ENCODE results near the gene METTL8. TPM values are rescaled to one million over a fixed set of nuclear protein-coding genes. Genes with fewer than 3 reads are reported as not detected.

METTL8 gene
- total RNA-seq, 1 experiment from 2014 or later, result 59.1 TPM

DNA sequence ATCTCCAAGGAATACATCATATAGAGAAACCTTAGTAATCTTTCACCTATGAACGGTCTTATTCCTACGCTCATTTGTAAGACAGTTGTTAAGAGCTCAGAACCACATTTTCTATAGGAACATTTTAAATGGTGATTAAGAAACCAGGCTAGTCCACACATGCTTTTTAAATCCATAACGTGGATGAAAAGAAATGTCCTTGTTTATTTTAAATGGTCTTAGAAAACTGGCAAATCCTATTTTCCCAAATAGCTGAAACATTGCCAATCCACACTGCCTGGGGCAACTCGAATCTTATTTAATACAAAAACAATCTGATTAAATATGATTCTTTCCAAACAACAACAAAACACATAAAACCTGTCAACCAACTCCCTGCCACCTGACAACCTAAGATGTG lies 23.7 kb downstream of the METTL8 start:
- no peak overlapping the region for H3K4me3 Mint-ChIP-seq
- H3K4me1 Mint-ChIP-seq, result peaks cover 75% of the 10 kb centered on the region
- no peak for TF ChIP-seq SMAD4 (CRISPR knock-in tag; IDR thresholded peaks at IDR 0.05)
- no peak for TF ChIP-seq CREM (CRISPR knock-in tag; IDR thresholded peaks at IDR 0.05)
- TF ChIP-seq, protein P1, sequence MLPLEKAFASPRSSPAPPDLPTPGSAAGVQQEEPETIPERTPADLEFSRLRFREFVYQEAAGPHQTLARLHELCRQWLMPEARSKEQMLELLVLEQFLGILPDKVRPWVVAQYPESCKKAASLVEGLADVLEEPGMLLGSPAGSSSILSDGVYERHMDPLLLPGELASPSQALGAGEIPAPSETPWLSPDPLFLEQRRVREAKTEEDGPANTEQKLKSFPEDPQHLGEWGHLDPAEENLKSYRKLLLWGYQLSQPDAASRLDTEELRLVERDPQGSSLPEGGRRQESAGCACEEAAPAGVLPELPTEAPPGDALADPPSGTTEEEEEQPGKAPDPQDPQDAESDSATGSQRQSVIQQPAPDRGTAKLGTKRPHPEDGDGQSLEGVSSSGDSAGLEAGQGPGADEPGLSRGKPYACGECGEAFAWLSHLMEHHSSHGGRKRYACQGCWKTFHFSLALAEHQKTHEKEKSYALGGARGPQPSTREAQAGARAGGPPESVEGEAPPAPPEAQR (CRISPR knock-in tag; IDR thresholded peaks at IDR 0.05), result no peak
- TF ChIP-seq, protein P2, sequence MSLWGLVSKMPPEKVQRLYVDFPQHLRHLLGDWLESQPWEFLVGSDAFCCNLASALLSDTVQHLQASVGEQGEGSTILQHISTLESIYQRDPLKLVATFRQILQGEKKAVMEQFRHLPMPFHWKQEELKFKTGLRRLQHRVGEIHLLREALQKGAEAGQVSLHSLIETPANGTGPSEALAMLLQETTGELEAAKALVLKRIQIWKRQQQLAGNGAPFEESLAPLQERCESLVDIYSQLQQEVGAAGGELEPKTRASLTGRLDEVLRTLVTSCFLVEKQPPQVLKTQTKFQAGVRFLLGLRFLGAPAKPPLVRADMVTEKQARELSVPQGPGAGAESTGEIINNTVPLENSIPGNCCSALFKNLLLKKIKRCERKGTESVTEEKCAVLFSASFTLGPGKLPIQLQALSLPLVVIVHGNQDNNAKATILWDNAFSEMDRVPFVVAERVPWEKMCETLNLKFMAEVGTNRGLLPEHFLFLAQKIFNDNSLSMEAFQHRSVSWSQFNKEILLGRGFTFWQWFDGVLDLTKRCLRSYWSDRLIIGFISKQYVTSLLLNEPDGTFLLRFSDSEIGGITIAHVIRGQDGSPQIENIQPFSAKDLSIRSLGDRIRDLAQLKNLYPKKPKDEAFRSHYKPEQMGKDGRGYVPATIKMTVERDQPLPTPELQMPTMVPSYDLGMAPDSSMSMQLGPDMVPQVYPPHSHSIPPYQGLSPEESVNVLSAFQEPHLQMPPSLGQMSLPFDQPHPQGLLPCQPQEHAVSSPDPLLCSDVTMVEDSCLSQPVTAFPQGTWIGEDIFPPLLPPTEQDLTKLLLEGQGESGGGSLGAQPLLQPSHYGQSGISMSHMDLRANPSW (CRISPR knock-in tag; conservative IDR thresholded peaks at IDR 0.05; ENCODE audit: low read depth), result no peak
- TF ChIP-seq ELF4 (CRISPR knock-in tag; IDR thresholded peaks at IDR 0.05; ENCODE audit: low read depth), result no peak
- TF ChIP-seq, protein P3, sequence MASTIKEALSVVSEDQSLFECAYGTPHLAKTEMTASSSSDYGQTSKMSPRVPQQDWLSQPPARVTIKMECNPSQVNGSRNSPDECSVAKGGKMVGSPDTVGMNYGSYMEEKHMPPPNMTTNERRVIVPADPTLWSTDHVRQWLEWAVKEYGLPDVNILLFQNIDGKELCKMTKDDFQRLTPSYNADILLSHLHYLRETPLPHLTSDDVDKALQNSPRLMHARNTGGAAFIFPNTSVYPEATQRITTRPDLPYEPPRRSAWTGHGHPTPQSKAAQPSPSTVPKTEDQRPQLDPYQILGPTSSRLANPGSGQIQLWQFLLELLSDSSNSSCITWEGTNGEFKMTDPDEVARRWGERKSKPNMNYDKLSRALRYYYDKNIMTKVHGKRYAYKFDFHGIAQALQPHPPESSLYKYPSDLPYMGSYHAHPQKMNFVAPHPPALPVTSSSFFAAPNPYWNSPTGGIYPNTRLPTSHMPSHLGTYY (CRISPR knock-in tag; IDR thresholded peaks at IDR 0.05), result no peak
- no peak for TF ChIP-seq OVOL2 (CRISPR knock-in tag; IDR thresholded peaks at IDR 0.05; ENCODE audit: borderline replicate concordance)
- TF ChIP-seq, protein P4, sequence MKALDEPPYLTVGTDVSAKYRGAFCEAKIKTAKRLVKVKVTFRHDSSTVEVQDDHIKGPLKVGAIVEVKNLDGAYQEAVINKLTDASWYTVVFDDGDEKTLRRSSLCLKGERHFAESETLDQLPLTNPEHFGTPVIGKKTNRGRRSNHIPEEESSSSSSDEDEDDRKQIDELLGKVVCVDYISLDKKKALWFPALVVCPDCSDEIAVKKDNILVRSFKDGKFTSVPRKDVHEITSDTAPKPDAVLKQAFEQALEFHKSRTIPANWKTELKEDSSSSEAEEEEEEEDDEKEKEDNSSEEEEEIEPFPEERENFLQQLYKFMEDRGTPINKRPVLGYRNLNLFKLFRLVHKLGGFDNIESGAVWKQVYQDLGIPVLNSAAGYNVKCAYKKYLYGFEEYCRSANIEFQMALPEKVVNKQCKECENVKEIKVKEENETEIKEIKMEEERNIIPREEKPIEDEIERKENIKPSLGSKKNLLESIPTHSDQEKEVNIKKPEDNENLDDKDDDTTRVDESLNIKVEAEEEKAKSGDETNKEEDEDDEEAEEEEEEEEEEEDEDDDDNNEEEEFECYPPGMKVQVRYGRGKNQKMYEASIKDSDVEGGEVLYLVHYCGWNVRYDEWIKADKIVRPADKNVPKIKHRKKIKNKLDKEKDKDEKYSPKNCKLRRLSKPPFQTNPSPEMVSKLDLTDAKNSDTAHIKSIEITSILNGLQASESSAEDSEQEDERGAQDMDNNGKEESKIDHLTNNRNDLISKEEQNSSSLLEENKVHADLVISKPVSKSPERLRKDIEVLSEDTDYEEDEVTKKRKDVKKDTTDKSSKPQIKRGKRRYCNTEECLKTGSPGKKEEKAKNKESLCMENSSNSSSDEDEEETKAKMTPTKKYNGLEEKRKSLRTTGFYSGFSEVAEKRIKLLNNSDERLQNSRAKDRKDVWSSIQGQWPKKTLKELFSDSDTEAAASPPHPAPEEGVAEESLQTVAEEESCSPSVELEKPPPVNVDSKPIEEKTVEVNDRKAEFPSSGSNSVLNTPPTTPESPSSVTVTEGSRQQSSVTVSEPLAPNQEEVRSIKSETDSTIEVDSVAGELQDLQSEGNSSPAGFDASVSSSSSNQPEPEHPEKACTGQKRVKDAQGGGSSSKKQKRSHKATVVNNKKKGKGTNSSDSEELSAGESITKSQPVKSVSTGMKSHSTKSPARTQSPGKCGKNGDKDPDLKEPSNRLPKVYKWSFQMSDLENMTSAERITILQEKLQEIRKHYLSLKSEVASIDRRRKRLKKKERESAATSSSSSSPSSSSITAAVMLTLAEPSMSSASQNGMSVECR (CRISPR knock-in tag; IDR thresholded peaks at IDR 0.05; ENCODE audit: borderline replicate concordance), result no peak
- H3K27me3 Mint-ChIP-seq (ENCODE audit: low read depth), result no peaks in the 10 kb centered on the region
- CTCF ChIA-PET, result interaction anchor here (0.9 to 2.3 kb wide), 4 partner anchors 9 to 323 kb away, joined by 3 to 8 read pairs (median 5); partner anchors contain the start of genes DCAF17 and METTL8
- POLR2A ChIA-PET, result interaction anchor here (1.0 to 1.3 kb wide), 3 partner anchors 24 to 198 kb away, joined by 3 to 5 read pairs (median 3); partner anchors contain the start of genes DCAF17 and METTL8
- peaks cover under 1% of the 10 kb centered on the region; the same call in 1 of the 2 replicates for H3K36me3 Mint-ChIP-seq
- peak overlapping the region; percentile 78 for H3K27ac Mint-ChIP-seq
- DNase-seq (ENCODE audit: low spot score), result no peak
- no peaks in the 10 kb centered on the region for H3K9me3 Mint-ChIP-seq
- no peak for ATAC-seq

DNA sequence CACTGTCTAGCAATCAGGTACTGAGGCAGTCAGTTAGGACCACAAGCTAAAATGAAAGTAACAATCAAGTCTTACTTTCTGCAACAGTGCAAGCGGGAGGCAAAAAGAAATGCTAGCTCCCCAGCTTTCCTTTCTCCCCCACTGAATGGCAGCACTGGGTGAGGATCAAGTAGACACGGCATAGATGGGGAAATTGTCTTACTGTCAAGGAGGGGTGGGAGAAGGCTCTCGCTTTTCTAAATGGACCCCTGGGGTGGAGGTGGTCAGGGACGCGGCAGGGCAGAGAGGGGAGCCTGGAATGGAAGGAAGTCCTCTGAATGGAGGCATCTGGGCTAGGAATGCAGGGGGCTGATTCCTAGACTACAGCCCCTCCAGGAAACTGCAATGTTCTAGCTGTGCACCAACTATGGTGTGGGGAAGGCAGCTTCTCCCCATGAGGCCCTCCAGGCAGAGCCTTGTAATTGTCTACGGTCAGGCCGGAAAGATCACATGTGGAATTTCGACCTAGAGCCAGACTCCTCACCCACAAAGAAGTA lies 24.3 kb downstream of the METTL8 start:
- Mint-ChIP-seq H3K9me3 (no peaks in the 10 kb centered on the region), H3K27me3 (ENCODE audit: low read depth) (no peaks in the 10 kb centered on the region), H3K4me3 (peak overlapping the region; percentile 48), H3K36me3 (peaks cover 5% of the 10 kb centered on the region), H3K27ac (peak overlapping the region; percentile 83), H3K4me1 (peaks cover 76% of the 10 kb centered on the region)
- POLR2A ChIA-PET, result interaction anchor here (1.0 to 1.3 kb wide), 3 partner anchors 24 to 198 kb away, joined by 3 to 5 read pairs (median 3); partner anchors contain the start of genes DCAF17 and METTL8
- CTCF ChIA-PET, result interaction anchor here (1.2 to 2.3 kb wide), 3 partner anchors 24 to 436 kb away, joined by 4 to 8 read pairs (median 6); partner anchors contain the start of genes DCAF17 and METTL8
- ATAC-seq (peak; percentile 93), DNase-seq (ENCODE audit: low spot score) (peak; percentile 46)
- TF ChIP-seq, protein P5, sequence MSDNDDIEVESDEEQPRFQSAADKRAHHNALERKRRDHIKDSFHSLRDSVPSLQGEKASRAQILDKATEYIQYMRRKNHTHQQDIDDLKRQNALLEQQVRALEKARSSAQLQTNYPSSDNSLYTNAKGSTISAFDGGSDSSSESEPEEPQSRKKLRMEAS (CRISPR knock-in tag; IDR thresholded peaks at IDR 0.05), result no peak; the same call in 1 of the 2 replicates
- TF ChIP-seq, protein P1 (CRISPR knock-in tag; IDR thresholded peaks at IDR 0.05), result no peak
- TF ChIP-seq NR2C2 (CRISPR knock-in tag; IDR thresholded peaks at IDR 0.05), result no peak
- TF ChIP-seq GRHL2 (CRISPR knock-in tag; IDR thresholded peaks at IDR 0.05; ENCODE audit: insufficient replicate concordance, severe bottlenecking), result no peak
- TF ChIP-seq FOXK1 (CRISPR knock-in tag; IDR thresholded peaks at IDR 0.05), result peak; percentile 41; the same call in 1 of the 2 replicates
- peak; percentile 56; the same call in 1 of the 2 replicates for TF ChIP-seq SP1 (CRISPR knock-in tag; conservative IDR thresholded peaks at IDR 0.05)
- peak; percentile 90; the same call in 1 of the 2 replicates for TF ChIP-seq TEAD1 (CRISPR knock-in tag; IDR thresholded peaks at IDR 0.05)
- no peak for TF ChIP-seq ELF4 (CRISPR knock-in tag; IDR thresholded peaks at IDR 0.05; ENCODE audit: low read depth)
- TF ChIP-seq NFATC4 (CRISPR knock-in tag; IDR thresholded peaks at IDR 0.05), result no peak
- TF ChIP-seq ZNF423 (CRISPR knock-in tag; IDR thresholded peaks at IDR 0.05), result peak; percentile 98
- TF ChIP-seq, protein P2 (CRISPR knock-in tag; conservative IDR thresholded peaks at IDR 0.05; ENCODE audit: low read depth), result no peak

Measured in WTC11 (cell line).